Tibial artery (tissue), 4 donors: ENCODE measurements around the gene FSIP1.

Experiments used
- DNase-seq, 2 donors: peaks; one replicate each; pipeline ENCODE4 v3.0.0-alpha.2; 2019
- H3K27ac ChIP-seq, 2 donors: fragments of 200-600 bp; sonication (generic) in 1 of 2; 1 replicate in 1 of 2; 2 replicates in 1 of 2; pipeline ENCODE4 v1.5.1; 2018 to 2019; ENCODE audit warnings: mild to moderate bottlenecking in 1 of 2
- H3K27me3 ChIP-seq, 2 donors: fragments of 200-600 bp; sonication (generic) in 1 of 2; one replicate each; pipeline versions ENCODE4 v1.5.1 to v1.6.0; 2016 to 2019
- H3K36me3 ChIP-seq, 3 donors: fragments of 200-600 bp; sonication (generic) in 2 of 3; one replicate each; pipeline ENCODE4 v1.5.1; 2016 to 2019; ENCODE audit warnings: mild to moderate bottlenecking in 2 of 3
- H3K4me1 ChIP-seq, 4 donors: fragments of 200-600 bp; sonication (generic) in 2 of 4; 1 replicate in 3 of 4; 2 replicates in 1 of 4; pipeline ENCODE4 v1.5.1; 2016 to 2019
- H3K4me3 ChIP-seq, 2 donors: fragments of 200-600 bp; sonication (generic) in 1 of 2; 1 replicate in 1 of 2; 2 replicates in 1 of 2; pipeline ENCODE4 v1.5.1; 2018 to 2019; ENCODE audit warnings: mild to moderate bottlenecking in 2 of 2
- H3K9me3 ChIP-seq, 3 donors: fragments of 200-600 bp; sonication (generic) in 1 of 3; one replicate each; pipeline ENCODE4 v1.5.1; 2016 to 2019
- CTCF ChIP-seq, 2 experiments: fragments of 200-600 bp in 1 of 2; fragments of 450-650 bp in 1 of 2; IDR thresholded peaks; one replicate each; pipeline ENCODE4 v1.5.1; 2017 to 2019; ENCODE audit warnings: antibody characterized with exemption in 2 of 2, mild to moderate bottlenecking in 1 of 2, moderate library complexity in 1 of 2
- intact Hi-C: fragments of 100-400 bp; cut with DNase I; formaldehyde crosslinking; loops from one replicate; pipeline ENCODE4 v1.15.0; 2023; ENCODE audit warnings: low total_unique reads

The FSIP1 gene

GRCh38 chr15:39605146-39605545, 177.5 kb downstream of the FSIP1 start:
- Histone ChIP-seq H3K9me3 (peaks cover 0 to 6% (median 5%) of the 10 kb centered on the region in 3 donors), H3K4me3 (no peak overlapping the region), H3K27ac (no peak overlapping the region), H3K36me3 (no peaks in the 10 kb centered on the region), H3K27me3 (no peaks in the 10 kb centered on the region), H3K4me1 (no peaks in the 10 kb centered on the region)
- intact Hi-C loops = no loop called here
- TF ChIP-seq CTCF (IDR thresholded peaks at IDR 0.05) = no peak
- no peak for DNase-seq

- TF ChIP-seq CTCF (IDR thresholded peaks at IDR 0.05) = no peak
- Histone ChIP-seq H3K4me1 (peaks cover 0 to 5% (median 2%) of the 10 kb centered on the region in 4 donors), H3K36me3 (no peaks in the 10 kb centered on the region), H3K9me3 (no peaks in the 10 kb centered on the region), H3K27me3 (no peaks in the 10 kb centered on the region), H3K4me3 (no peak overlapping the region), H3K27ac (no peak overlapping the region)
- intact Hi-C loops = no loop called here
- DNase-seq = no peak
Observed at GRCh38 chr15:39602143-39602542, 180.5 kb downstream of the FSIP1 start.

GRCh38 chr15:39599871-39600270, 182.8 kb downstream of the FSIP1 start:
- H3K27me3 ChIP-seq = no peaks in the 10 kb centered on the region
- no peak overlapping the region for H3K4me3 ChIP-seq
- H3K27ac ChIP-seq = no peak overlapping the region
- intact Hi-C loops = no loop called here
- no peak for DNase-seq
- no peak for TF ChIP-seq CTCF (IDR thresholded peaks at IDR 0.05)
- peaks cover 17 to 20% (median 18%) of the 10 kb centered on the region in 3 donors for H3K36me3 ChIP-seq
- no peaks in the 10 kb centered on the region for H3K9me3 ChIP-seq
- peaks cover 0 to 5% (median 2%) of the 10 kb centered on the region in 4 donors for H3K4me1 ChIP-seq

GRCh38 chr15:39598958-39599845, 183.4 kb downstream of the FSIP1 start:
- H3K27me3 ChIP-seq = no peaks in the 10 kb centered on the region
- no peak overlapping the region for H3K4me3 ChIP-seq
- H3K27ac ChIP-seq = no peak overlapping the region
- H3K9me3 ChIP-seq = no peaks in the 10 kb centered on the region
- intact Hi-C loops = no loop called here
- DNase-seq = no peak
- TF ChIP-seq CTCF (IDR thresholded peaks at IDR 0.05) = no peak
- peaks cover 21 to 27% (median 24%) of the 10 kb centered on the region in 3 donors for H3K36me3 ChIP-seq
- peaks cover 0 to 5% (median 2%) of the 10 kb centered on the region in 4 donors for H3K4me1 ChIP-seq

GRCh38 chr15:39598186-39598850, 184.3 kb downstream of the FSIP1 start:
- Histone ChIP-seq H3K27me3 (no peaks in the 10 kb centered on the region), H3K4me3 (no peak overlapping the region), H3K4me1 (peaks cover 0 to 5% (median 2%) of the 10 kb centered on the region in 4 donors), H3K9me3 (no peaks in the 10 kb centered on the region), H3K27ac (no peak overlapping the region), H3K36me3 (peaks cover 30 to 35% (median 33%) of the 10 kb centered on the region in 3 donors)
- DNase-seq = no peak
- intact Hi-C loops = no loop called here
- TF ChIP-seq CTCF (IDR thresholded peaks at IDR 0.05) = no peak
